ENCODE measurements around the gene CASD1.

- TF ChIP-seq CTCF (IDR thresholded peaks at IDR 0.05) (no peak), POLR2A (IDR thresholded peaks at IDR 0.05) (no peak)
Observed at GRCh38 chr7:94510582-94511496, 1.2 kb downstream of the CASD1 start.

All from lower leg skin (tissue), 3 donors.